IPS-NIHi7 (cell line): ENCODE measurements around the gene BPIFA1.

Experiments used
- DNase-seq: peaks from one replicate; pipeline ENCODE4 v3.0.0; 2012; ENCODE audit warnings: mixed read lengths; ENCODE audit errors: extremely low spot score

The BPIFA1 gene

GRCh38 chr20:33239979-33240736 is 4.4 kb downstream of the BPIFA1 start:
- no peak for DNase-seq

DNA sequence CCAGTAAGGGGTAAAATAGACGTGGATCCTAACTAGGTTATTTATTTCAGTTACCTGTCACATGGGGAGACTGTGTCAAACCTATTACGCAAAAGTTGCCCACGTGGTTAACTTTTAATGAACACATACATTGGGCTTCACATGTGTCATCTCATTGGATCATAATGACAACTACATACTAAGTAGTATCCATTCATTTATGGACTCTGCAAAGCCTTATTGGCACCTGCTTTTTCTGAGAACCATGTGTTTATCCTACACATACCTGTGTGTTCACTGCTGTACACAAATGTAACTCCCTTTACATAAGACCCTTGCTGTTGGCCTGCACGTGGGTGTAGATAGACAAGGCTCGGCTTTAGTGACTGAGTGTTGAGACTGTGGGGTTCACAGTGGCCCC is 5.1 kb downstream of the BPIFA1 start:
- DNase-seq = no peak

GRCh38 chr20:33242319-33243100 is 6.7 kb downstream of the BPIFA1 start:
- DNase-seq = no peak

DNA sequence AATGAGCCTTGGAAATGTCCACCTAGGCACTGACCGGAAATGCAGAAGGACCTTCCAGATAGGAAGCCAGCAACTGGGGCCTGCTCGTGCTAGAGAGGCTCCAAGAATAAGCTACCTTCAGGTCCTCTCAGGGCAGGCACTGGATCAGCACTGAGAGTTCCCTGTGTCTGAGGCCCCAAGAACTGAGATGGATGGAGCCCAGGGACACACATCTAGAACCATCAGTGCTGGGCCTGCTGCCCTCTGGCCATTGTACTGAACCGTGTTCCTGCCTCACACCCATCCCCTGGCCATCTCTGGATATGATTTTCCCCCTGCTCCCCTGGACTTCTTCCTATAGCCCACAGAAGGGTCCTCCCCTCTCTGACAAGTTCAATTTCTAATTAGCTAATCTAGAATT is 10.3 kb downstream of the BPIFA1 start:
- DNase-seq = no peak

DNA sequence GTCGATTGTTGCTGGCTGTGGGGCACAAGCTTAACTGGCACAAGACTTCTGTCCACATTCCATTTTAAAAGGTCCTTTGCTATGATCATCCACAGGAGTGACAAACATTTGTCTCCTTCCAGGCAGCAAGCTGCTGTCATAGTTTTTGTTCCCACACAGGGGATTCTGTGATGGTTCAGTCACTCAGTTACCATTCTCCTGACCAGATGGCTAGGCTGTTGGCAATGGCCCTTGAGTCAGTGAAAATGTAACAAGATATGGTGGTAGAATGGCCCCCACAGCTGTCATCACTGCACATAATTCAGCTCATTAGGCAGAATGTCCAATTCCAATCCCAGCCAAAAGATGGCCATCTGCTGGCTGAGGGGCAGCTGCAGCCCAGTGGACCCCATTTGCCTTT is 13.7 kb downstream of the BPIFA1 start:
- DNase-seq = no peak

- no peak for DNase-seq
Measured at GRCh38 chr20:33250666-33251065, 14.9 kb downstream of the BPIFA1 start.

GRCh38 chr20:33251496-33251895 is 15.7 kb downstream of the BPIFA1 start:
- DNase-seq = no peak

DNA sequence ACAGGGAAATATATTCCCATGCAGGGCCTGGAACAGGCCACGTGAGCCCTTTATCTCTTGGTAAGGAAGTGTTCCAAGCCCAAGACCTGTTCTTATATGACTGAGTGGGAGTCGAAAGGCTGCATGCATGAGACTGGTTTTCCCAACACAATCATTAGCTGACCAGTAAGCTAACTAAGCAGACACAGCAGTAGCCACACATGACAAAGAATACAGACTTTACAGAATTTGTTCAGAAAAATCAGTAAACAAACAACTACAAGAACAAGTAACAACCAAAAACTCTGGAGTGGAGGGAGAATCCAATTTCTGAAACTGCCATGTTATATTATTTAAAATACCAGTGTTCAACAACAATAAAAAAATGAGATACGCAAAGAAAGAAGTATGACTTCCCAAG is 16.7 kb downstream of the BPIFA1 start:
- no peak for DNase-seq

GRCh38 chr20:33255005-33255404 is 19.2 kb downstream of the BPIFA1 start:
- no peak for DNase-seq

DNA sequence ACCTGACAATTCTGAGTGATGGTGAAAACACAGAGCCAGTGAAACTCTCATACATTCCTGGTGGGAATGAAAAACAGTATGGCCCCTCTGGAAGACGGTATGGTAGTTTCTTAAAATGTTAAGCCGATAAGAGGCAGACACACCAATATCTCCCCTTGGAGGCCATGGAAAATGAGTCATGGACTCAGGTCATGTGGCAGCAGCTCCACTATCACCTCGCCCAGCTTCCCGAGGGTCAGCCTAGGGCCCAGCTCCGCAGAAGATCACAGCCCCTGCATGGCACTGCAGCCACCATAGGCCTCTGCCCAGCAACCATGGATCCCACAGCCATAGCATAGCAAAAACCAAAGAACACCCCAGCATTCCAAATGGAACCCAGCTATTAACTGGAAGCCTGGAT is 21.4 kb downstream of the BPIFA1 start:
- no peak for DNase-seq

GRCh38 chr20:33259371-33259770 is 23.6 kb downstream of the BPIFA1 start:
- no peak for DNase-seq

DNA sequence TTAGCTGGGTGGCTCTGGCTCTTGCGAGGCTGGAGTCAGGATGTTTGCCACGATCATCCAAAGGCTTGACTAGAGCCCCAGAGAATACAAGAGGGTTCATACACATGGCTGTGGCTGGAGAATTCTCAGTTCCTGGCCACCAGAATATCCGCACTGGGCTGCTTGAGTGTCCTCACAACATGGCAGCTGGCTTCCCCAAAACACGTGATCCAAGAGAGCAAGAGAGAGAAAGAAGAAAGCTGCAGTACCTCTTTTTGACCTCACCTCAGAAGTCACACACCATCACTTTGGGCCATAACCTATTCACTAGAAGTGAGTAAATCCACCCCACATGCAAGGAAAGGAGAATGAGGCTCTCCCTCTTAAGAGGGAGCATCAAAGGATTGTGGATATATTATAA is 25.7 kb downstream of the BPIFA1 start:
- DNase-seq = no peak

- peak; percentile 65 for DNase-seq
Measured at GRCh38 chr20:33262658-33263065, 26.9 kb downstream of the BPIFA1 start.

DNA sequence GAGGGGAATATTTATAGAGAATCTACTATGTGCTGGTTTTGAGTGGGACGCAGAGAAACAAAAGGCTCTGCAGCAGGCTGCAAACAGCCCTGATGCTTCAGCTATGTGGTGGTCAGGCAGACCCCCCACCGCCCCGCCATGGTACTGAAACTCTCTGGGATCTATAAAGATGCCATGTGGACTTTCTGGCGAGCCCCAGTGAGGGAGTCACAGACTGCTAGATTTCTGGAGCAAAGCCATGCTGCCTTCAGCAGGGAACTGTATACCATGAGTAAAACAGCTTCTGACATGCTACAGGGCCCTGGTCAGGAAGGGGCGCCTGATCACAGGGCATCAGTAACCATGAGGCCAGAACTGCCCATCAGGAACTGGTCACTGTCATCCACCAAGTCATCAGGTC is 28.0 kb downstream of the BPIFA1 start:
- DNase-seq = no peak

- DNase-seq = no peak
Measured at GRCh38 chr20:33267701-33268100, 31.9 kb downstream of the BPIFA1 start.

DNA sequence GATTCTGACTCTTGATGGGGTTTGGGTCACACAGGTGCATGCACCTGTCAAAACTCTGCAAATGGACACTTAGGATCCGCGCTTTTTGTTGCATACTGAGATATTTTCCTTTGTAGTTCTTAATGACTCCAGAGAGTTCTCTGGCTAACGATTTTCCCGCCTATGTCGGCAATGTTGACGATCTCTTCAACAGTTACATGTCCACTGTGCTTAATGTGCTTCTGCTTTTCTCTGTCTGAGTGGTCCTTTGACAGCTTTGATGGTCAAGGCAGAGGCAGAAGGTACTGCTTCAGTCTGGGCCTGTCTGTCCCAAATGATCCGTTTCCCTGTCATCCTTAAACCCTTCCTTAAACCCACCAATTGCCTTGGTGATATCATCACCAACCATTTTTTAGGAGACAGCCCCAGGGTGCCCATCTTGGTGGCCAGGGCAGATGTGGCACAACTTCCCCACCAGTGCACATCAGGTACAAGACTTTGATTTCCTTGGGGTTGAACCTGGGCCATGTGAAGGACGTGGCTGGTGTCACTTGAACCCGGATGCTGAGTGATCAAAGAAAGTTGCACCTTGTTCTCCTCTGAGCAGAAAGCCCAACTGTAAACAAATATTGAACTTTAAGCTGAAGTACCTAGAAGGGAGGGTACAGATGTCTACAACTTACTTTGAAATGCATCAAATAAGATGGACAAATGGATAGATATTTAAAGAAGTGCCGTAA is 36.5 kb downstream of the BPIFA1 start:
- no peak for DNase-seq

DNA sequence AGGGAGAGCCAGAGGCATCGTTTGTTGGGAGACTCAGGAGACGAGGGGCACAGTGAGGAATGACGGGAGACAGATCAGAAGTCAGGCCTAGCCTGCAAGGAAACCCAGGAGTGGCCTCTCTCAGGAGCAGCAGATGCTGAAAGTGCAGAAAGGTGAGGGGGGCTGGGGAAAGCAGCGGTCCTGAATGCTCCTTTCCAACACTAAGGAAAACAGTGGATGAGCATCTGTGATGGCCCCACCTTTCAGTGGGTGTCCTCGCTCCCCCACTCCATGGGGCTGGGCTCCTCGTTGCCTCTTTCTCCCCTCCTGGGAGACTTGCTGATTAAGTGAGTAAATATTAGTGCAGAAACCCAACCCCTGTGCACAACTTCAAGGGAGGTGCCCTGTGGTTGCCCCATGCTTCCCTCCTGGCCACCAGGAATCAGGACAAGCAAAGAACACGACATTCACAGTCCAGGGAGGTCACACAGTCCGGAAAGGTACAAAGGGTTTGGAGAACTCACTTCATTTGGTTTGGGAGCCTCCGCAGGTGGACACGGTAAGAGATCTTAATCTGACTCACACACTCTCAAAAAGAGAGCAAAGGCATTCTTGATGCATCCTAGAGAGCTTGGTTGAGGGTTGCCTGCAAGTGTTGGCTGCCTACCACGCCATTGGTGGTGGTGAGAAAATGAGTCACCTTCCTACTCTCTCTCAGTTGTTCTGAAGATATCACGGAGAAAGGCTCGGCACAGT is 37.5 kb downstream of the BPIFA1 start:
- DNase-seq = no peak

DNA sequence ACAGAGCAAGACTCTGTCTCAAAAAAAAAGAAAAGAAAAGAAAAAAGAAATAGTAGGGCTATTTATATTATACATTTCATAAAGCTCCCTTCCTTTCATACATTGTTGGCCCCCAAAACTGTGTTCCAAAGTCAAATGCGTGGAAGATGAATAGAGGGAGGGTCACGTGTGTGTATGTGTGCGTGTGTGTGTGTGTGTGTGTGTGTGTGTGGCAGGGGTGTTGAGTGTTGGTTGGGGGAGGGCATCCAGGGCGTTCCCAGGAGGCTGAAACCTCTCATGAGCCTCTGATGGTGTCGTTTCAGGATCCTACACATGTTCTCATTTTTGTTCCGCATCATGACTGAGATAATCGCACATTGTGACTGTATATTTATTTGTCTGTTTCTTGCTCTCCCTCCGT is 39.4 kb downstream of the BPIFA1 start:
- DNase-seq = no peak

- DNase-seq = no peak
Measured at GRCh38 chr20:33275871-33276270, 40.1 kb downstream of the BPIFA1 start.

GRCh38 chr20:33276303-33277113 is 40.7 kb downstream of the BPIFA1 start:
- no peak for DNase-seq
